ENCODE data around the gene HDHD5. TPM values are rescaled to one million over a fixed set of nuclear protein-coding genes. Genes with fewer than 3 reads are reported as not detected.

HDHD5 gene
- total RNA-seq, 1 experiment from 2014 or later: 68.4 TPM

DNA sequence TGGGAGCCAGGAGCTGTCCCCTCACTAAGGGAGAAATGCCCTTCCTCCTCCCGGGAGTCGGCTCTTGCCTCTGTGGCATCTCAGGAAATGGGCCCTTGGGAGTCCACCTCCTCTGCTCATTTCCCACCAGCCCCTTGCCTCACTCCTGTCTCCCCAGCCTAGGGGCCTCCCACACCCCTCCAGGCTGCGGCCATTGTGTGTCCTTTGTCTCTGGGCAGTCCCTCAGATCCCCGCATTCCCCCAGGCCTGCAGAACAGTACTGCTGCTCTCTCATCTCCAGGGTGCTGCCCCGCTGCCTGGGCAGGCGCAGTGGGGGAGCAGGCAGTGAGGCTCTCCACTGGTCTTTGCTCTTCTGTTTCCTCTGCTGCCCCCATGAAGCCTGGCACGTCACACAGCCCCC, 35.1 kb upstream of the HDHD5 start:
- no peaks in the 10 kb centered on the region for H3K9me3 Mint-ChIP-seq

More for the DNA sequence above, 35.1 kb upstream of the HDHD5 start:
- Histone ChIP-seq H2BK5ac (ENCODE audit: insufficient read length, low read length) (no peak overlapping the region), H3K23me2 (ENCODE audit: insufficient read length, low read depth, low read length, poor library complexity, severe bottlenecking) (no peaks in the 10 kb centered on the region), H3K9ac (ENCODE audit: extremely low read depth, insufficient read length, low read length) (no peak overlapping the region), H4K91ac (ENCODE audit: insufficient read length, low read depth, low read length) (no peak overlapping the region), H3K23ac (ENCODE audit: insufficient read length, low read depth, low read length) (no peak overlapping the region), H2BK15ac (ENCODE audit: low read depth, low read length) (no peak overlapping the region), H3K56ac (ENCODE audit: insufficient read length, low read depth, low read length) (no peak overlapping the region), H3K4ac (ENCODE audit: low read depth, low read length) (no peak overlapping the region), H2BK12ac (ENCODE audit: insufficient read length, low read depth, low read length) (no peak overlapping the region), H4K20me1 (ENCODE audit: control insufficient read depth, insufficient read depth, insufficient read length) (no peaks in the 10 kb centered on the region), H3T11ph (ENCODE audit: low read length) (no peak overlapping the region), H2BK120ac (ENCODE audit: low read depth, low read length, poor library complexity, severe bottlenecking) (no peak overlapping the region), H3K79me2 (ENCODE audit: insufficient read depth, low read length) (no peaks in the 10 kb centered on the region), H3K79me1 (ENCODE audit: insufficient read depth, low read depth, low read length, poor library complexity, severe bottlenecking) (no peaks in the 10 kb centered on the region), H3K18ac (ENCODE audit: insufficient read length, low read depth, low read length) (peak overlapping the region; percentile 16), H3K4me2 (ENCODE audit: insufficient read depth, insufficient read length, low read length) (no peak overlapping the region), H3K9me3 (ENCODE audit: control insufficient read depth, low read depth, low read length) (no peaks in the 10 kb centered on the region), H2BK20ac (ENCODE audit: low read depth, low read length, poor library complexity, severe bottlenecking) (no peak overlapping the region), H3K27ac (ENCODE audit: insufficient read length, low read depth, low read length) (no peak overlapping the region), H3K14ac (ENCODE audit: insufficient read depth, low read length) (peak overlapping the region; percentile 23; the same call in 1 of the 2 replicates), H4K5ac (ENCODE audit: insufficient read length, low read depth, low read length) (no peak overlapping the region), H3K27me3 (ENCODE audit: insufficient read depth, low read length) (no peaks in the 10 kb centered on the region), H2AFZ (ENCODE audit: low read length) (no peak overlapping the region), H3K4me1 (ENCODE audit: insufficient read depth, low read length) (no peaks in the 10 kb centered on the region; the same call in 1 of the 2 replicates), H4K8ac (replicated peaks; ENCODE audit: insufficient read length, low read depth, low read length) (no peak overlapping the region), H2AK5ac (ENCODE audit: insufficient read length, low read length) (no peak overlapping the region)
- no CpG with 5 or more reads among the region's 7 CpGs for WGBS (ENCODE audit: extremely low coverage, insufficient read length, low lambda C conversion rate)
- no peaks in the 10 kb centered on the region for H3K27me3 Mint-ChIP-seq (ENCODE audit: low read depth)
- peak overlapping the region; percentile 91 to 93 (median 91) for H3K27ac Mint-ChIP-seq
- TF ChIP-seq, protein P1, sequence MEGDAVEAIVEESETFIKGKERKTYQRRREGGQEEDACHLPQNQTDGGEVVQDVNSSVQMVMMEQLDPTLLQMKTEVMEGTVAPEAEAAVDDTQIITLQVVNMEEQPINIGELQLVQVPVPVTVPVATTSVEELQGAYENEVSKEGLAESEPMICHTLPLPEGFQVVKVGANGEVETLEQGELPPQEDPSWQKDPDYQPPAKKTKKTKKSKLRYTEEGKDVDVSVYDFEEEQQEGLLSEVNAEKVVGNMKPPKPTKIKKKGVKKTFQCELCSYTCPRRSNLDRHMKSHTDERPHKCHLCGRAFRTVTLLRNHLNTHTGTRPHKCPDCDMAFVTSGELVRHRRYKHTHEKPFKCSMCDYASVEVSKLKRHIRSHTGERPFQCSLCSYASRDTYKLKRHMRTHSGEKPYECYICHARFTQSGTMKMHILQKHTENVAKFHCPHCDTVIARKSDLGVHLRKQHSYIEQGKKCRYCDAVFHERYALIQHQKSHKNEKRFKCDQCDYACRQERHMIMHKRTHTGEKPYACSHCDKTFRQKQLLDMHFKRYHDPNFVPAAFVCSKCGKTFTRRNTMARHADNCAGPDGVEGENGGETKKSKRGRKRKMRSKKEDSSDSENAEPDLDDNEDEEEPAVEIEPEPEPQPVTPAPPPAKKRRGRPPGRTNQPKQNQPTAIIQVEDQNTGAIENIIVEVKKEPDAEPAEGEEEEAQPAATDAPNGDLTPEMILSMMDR (conservative IDR thresholded peaks at IDR 0.05): no peak
- H3K36me3 Mint-ChIP-seq (ENCODE audit: insufficient read depth in 1 of 3, low read depth in 3 of 3): peaks cover 11 to 26% (median 24%) of the 10 kb centered on the region in 3 experiments
- H3K4me1 Mint-ChIP-seq: peaks cover 26 to 36% of the 10 kb centered on the region in 2 experiments
- H3K4me3 Mint-ChIP-seq: peak overlapping the region in 1 of 2 experiments; percentile 10; a peak in 1 of 5 replicates
- peak; percentile 52 for DNase-seq
